C4-2B (cell line): Measurements from ENCODE around the gene SCML2.

Experiments used
- ZFX ChIP-seq: fragments of 450-650 bp; IDR thresholded peaks from 2 replicates; pipeline ENCODE4 v1.6.1; 2017
- TF ChIP-seq, protein P1 (sequence below): fragments of 450-650 bp; conservative IDR thresholded peaks from 2 replicates; pipeline ENCODE4 v1.5.1; 2017; ENCODE audit warnings: mild to moderate bottlenecking

DNA sequence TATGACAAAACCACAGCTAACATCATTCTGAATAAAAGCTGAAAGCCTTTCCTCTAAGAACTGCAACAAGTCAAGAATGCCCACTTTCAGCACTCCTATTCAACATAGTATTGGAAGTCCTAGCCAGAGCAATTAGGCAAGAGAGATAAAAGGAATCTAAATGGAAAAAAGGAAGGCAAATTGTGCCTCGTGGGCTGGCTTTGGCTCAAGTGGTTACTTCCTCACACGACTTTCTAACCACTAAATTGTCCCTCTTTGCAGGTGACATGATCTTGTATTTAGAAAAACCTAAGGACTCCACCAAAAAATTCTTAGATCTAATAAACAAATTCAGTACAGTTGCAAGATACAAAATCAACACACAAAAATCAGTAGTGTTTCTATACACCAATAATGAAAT is 57.2 kb downstream of the SCML2 start:
- TF ChIP-seq, protein P1, sequence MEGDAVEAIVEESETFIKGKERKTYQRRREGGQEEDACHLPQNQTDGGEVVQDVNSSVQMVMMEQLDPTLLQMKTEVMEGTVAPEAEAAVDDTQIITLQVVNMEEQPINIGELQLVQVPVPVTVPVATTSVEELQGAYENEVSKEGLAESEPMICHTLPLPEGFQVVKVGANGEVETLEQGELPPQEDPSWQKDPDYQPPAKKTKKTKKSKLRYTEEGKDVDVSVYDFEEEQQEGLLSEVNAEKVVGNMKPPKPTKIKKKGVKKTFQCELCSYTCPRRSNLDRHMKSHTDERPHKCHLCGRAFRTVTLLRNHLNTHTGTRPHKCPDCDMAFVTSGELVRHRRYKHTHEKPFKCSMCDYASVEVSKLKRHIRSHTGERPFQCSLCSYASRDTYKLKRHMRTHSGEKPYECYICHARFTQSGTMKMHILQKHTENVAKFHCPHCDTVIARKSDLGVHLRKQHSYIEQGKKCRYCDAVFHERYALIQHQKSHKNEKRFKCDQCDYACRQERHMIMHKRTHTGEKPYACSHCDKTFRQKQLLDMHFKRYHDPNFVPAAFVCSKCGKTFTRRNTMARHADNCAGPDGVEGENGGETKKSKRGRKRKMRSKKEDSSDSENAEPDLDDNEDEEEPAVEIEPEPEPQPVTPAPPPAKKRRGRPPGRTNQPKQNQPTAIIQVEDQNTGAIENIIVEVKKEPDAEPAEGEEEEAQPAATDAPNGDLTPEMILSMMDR = no peak
- TF ChIP-seq ZFX = no peak
